ENCODE results near the gene TAPBPL.
"Not testable (repeated sequence)": the region's sequence is repeated elsewhere in the genome, so short reads cannot be mapped to it uniquely, and the experiment has no call there.

Gene TAPBPL

DNA sequence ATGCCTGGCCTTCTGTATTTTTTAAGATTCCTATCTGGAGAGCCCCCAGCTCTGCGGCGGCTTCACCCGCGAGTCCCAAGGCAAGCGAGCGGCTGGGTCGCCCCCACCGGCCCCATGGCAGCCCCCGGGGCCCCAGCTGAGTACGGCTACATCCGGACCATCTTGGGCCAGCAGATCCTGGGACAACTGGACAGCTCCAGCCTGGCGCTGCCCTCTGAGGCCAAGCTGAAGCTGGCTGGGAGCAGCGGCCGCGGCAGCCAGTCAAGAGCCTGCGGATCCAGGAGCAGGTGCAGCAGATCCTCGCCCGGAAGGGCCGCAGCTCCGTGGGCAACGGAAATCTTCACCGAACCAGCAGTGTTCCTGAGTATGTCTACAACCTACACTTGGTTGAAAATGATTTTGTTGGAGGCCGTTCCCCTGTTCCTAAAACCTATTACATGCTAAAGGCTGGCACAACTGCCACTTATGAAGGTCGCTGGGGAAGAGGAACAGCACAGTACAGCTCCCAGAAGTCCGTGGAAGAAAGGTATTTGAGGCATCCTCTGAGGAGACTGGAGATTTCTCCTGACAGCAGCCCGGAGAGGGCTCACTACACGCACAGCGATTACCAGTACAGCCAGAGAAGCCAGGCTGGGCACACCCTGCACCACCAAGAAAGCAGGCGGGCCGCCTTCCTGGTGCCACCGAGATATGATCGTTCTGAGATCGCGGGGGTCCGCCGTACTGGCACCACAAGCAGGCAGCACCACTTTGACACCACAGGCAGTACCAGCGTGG is 25.9 kb downstream of the TAPBPL start:
- not testable (repeated sequence) for H3K4me1 Mint-ChIP-seq (ENCODE audit: low read depth); H3K27ac Mint-ChIP-seq; H3K9me3 Mint-ChIP-seq; H3K27me3 Mint-ChIP-seq; DNase-seq; H3K36me3 Mint-ChIP-seq (ENCODE audit: low read depth); H3K4me3 Mint-ChIP-seq

DNA sequence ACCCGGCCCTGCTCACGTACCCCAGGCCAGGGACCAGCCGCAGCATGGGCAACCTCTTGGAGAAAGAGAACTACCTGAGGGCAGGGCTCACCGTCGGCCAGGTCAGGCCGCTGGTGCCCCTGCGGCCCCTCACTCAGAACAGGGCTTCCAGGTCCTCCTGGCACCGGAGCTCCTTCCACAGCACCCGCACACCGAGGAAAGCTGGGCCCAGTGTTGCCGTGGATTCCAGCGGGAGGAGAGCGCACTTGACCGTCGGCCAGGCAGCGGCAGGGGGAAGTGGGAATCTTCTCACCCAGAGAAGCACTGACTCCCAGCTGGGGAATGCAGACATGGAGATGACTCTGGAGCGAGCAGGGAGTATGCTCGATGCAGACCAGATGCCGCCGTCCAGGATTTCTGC is 26.6 kb downstream of the TAPBPL start:
- no peak for DNase-seq
- no peaks in the 10 kb centered on the region for H3K27me3 Mint-ChIP-seq
- no peak overlapping the region for H3K27ac Mint-ChIP-seq
- H3K4me1 Mint-ChIP-seq (ENCODE audit: low read depth), result no peaks in the 10 kb centered on the region
- no peak overlapping the region for H3K4me3 Mint-ChIP-seq
- no peaks in the 10 kb centered on the region for H3K36me3 Mint-ChIP-seq (ENCODE audit: low read depth)
- no peaks in the 10 kb centered on the region for H3K9me3 Mint-ChIP-seq

DNA sequence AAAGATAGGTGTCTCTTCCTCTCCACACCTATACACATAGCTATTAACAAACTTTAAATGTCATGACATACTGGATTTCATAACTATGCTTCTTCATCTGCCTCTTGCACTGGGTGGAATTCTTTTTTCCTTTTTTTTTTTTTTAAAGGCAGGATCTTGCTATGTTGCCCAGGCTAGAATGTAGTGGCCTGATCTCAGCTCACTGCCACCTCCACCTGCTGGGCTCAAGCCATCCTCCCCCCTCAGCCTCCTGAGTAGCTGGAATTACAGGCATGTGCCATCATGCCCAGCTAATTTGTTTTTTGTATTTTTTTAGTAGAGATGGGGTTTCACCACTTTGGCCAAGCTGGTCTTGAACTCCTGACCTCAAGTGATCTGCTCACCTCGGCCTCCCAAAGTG is 36.4 kb downstream of the TAPBPL start:
- Mint-ChIP-seq H3K4me3 (no peak overlapping the region), H3K27me3 (no peaks in the 10 kb centered on the region), H3K36me3 (ENCODE audit: low read depth) (peaks cover 30% of the 10 kb centered on the region), H3K9me3 (no peaks in the 10 kb centered on the region), H3K27ac (no peak overlapping the region), H3K4me1 (ENCODE audit: low read depth) (peaks cover 11% of the 10 kb centered on the region)
- no peak for DNase-seq

DNA sequence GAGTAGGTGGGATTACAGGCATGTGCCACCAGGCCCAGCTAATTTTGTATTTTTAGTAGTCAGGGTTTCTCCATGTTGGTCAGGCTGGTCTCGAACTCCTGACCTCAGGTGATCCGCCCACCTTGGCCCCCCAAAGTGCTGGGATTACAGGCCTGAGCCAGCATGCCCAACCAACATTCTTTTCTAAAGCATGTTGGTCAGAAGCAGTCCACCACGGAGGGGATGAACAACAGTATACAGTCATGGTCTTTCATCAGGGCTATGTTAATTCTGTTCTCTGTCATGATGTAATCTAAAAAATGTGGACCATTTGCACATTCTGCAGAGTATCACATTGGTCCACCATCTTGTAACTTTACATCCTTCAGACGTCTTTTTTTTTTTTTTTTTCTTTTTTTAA is 37.6 kb downstream of the TAPBPL start:
- Mint-ChIP-seq H3K27me3 (no peaks in the 10 kb centered on the region), H3K9me3 (no peaks in the 10 kb centered on the region), H3K36me3 (ENCODE audit: low read depth) (peaks cover 39% of the 10 kb centered on the region), H3K4me3 (no peak overlapping the region), H3K27ac (no peak overlapping the region), H3K4me1 (ENCODE audit: low read depth) (peaks cover 13% of the 10 kb centered on the region)
- DNase-seq, result no peak

DNA sequence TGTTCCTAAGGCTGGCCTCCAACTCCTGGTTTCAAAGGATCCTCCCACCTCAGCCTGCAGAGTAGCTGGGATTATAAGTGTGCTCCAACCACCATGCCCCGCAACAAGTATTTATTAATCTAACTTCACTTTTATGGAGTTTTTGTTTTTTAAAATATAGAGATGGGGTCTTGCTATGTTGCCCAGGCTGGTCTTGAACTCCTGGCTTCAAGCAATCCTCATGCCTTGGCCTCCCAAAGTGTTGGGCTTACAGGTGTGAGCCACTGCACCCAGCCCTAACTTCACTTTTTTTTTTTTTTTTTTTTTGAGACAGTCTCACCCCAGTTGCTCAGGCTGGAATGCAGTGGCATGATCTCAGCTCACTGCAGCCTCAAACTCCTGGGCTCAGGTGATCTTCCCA is 38.8 kb downstream of the TAPBPL start:
- Mint-ChIP-seq H3K4me1 (ENCODE audit: low read depth) (peaks cover 25% of the 10 kb centered on the region), H3K36me3 (ENCODE audit: low read depth) (peaks cover 52% of the 10 kb centered on the region)
- not testable (repeated sequence) for DNase-seq, H3K27me3 Mint-ChIP-seq, H3K9me3 Mint-ChIP-seq, H3K4me3 Mint-ChIP-seq, H3K27ac Mint-ChIP-seq

DNA sequence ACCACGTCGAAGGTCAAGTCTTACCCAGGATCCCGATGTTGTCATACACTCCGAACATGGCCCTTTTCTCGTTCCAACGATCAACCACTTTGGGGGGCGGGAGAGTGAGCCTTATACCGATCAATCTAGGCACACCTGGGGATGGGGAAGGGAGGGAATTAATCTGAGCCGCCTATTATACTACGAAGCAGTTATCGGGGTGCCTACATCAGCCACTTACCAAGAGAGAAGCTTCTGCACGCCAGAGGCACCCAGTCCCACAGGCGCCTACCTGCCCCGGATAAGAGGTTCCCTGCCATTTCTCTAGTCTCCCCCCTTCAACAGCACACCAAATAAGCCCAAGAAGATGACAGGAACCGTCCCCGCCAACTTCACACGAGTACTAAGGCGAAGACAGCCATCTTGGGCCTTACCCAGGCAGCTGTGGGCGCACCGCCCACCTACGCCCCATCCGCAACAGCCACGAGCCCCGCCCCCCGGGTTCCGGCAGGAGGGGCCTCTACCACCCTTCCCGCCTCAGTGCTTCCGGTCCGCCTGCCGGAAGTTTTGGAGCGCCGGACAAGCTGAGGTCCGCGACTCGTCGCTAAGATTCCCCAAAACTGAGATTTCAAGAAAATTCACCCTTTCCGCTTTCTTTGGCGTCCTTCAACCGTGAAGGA is 41.1 kb downstream of the TAPBPL start, which contains the start of gene MRPL51:
TSS of gene MRPL51 (minus strand) at position 425 of the 659 bp plus-strand sequence. CDS start at position 299, 126 bp downstream.
- Mint-ChIP-seq H3K36me3 (ENCODE audit: low read depth) (peaks cover 73% of the 10 kb centered on the region), H3K4me3 (peak within 1 kb of the TSS; percentile 98), H3K9me3 (no peaks in the 10 kb centered on the region), H3K27ac (peak within 1 kb of the TSS; percentile 100), H3K4me1 (ENCODE audit: low read depth) (peaks cover 39% of the 10 kb centered on the region), H3K27me3 (no peaks in the 10 kb centered on the region)
- peak; percentile 96 for DNase-seq

DNA sequence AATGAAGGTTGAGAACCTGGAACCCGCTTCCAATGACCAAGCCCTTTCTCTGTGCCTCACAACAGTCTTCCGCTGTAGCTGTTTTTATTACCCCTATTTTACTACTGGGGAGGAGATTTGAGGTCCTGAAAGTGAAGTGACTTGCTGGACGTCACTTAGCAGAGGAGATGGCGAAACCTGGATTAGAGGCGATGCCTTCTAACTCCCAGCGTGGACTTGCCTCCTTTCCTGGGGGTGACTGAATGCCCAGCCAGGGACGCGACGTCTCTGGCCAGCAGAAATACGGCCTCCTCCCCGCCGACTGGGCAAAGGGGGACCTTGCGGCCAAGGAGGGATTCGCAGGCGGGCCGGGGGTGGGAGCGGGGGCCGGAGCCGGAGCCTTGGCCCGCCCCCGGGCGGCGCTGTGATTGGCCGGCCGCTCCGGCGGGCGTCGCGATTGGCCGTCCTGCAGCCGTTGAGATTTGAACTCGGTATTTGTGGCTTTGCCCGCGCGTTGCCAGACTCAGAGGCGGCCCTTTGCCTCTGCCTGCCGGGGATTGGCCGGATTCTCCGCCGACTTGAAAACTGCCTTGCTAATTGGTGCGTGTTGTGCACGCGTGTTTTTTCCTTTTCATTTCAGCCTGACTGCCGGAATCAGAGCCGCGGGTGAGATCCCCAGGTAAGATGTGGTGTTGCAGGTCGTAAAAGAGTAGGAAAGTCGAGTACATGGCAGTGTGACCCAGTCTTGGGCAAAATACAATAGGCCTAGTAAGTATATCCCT is 41.8 kb downstream of the TAPBPL start, which contains the start of gene NCAPD2:
TSS of gene NCAPD2 (plus strand) at position 606 of the 761 bp plus-strand sequence. CDS start 997 bp downstream, outside the sequence.
- peak; percentile 93 for DNase-seq
- no peaks in the 10 kb centered on the region for H3K9me3 Mint-ChIP-seq
- no peaks in the 10 kb centered on the region for H3K27me3 Mint-ChIP-seq
- peak within 1 kb of the TSS; percentile 100 for H3K27ac Mint-ChIP-seq
- H3K4me1 Mint-ChIP-seq (ENCODE audit: low read depth), result peaks cover 42% of the 10 kb centered on the region
- H3K4me3 Mint-ChIP-seq, result peak within 1 kb of the TSS; percentile 98
- peaks cover 80% of the 10 kb centered on the region for H3K36me3 Mint-ChIP-seq (ENCODE audit: low read depth)

DNA sequence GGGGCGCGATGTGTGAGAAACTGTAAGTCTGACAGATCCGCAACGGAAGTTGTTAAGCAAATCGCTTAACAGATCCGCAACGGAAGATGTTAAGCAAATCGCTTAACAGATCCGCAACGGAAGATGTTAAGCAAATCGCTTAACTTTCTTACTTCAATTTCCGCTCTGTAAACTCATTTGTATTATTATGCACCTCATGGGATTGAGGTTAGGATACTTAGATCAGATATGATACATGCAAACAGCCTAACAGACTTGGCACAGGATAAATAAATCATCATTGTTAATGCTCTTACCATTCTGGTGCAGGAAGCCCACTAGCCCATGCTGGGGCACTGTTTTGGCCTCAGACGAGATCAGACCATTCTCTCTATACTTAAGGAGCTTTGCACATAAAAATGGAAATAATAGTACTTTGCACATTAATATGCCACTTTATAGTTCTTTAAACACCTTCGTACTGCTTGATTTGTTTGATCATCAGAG is 42.5 kb downstream of the TAPBPL start:
- Mint-ChIP-seq H3K9me3 (no peaks in the 10 kb centered on the region), H3K27ac (peak overlapping the region; percentile 100), H3K4me1 (ENCODE audit: low read depth) (peaks cover 42% of the 10 kb centered on the region), H3K4me3 (peak overlapping the region; percentile 98), H3K36me3 (ENCODE audit: low read depth) (peaks cover 86% of the 10 kb centered on the region), H3K27me3 (no peaks in the 10 kb centered on the region)
- DNase-seq, result no peak

DNA sequence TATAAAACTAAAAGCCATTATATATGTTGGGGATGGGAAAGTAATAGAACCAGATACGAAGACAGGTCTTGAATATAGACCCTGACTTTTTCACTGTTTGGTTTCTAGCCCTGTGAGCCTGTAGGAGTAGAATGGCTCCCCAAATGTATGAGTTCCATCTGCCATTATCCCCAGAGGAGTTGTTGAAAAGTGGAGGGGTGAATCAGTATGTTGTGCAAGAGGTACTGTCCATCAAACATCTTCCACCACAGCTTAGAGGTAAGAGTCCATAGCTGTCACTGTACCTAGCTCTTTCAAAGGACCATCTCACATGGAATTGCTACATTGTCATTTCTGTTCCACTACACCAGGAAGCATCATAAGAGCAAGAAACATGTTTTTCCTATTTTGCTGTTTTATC is 43.1 kb downstream of the TAPBPL start:
- Mint-ChIP-seq H3K4me3 (peak overlapping the region; percentile 98), H3K36me3 (ENCODE audit: low read depth) (peaks cover 93% of the 10 kb centered on the region), H3K27me3 (no peaks in the 10 kb centered on the region), H3K4me1 (ENCODE audit: low read depth) (peaks cover 42% of the 10 kb centered on the region), H3K9me3 (no peaks in the 10 kb centered on the region), H3K27ac (peak overlapping the region; percentile 100)
- no peak for DNase-seq

DNA sequence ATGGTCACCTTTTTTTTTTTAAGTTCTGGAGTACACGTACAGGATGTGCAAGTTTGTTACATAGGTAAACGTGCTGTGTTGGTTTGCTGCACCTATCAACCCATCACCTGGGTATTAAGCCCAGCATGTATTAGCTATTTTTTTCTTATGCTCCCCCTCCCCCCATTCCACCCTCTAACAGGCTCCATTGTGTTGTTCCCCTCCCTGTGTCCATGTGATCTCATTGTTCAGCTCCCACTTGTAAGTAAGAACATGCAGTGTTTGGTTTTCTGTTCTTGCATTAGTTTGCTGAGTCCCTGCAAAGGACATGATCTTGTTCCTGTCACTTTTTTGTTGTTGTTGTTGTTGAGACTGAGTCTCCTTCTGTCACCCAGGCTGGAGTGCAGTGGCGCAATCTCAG is 45.4 kb downstream of the TAPBPL start:
- H3K27ac Mint-ChIP-seq, result peak overlapping the region; percentile 48
- H3K27me3 Mint-ChIP-seq, DNase-seq, H3K9me3 Mint-ChIP-seq, H3K4me3 Mint-ChIP-seq: not testable (repeated sequence)
- peaks cover 72% of the 10 kb centered on the region for H3K36me3 Mint-ChIP-seq (ENCODE audit: low read depth)
- peaks cover 34% of the 10 kb centered on the region for H3K4me1 Mint-ChIP-seq (ENCODE audit: low read depth)

DNA sequence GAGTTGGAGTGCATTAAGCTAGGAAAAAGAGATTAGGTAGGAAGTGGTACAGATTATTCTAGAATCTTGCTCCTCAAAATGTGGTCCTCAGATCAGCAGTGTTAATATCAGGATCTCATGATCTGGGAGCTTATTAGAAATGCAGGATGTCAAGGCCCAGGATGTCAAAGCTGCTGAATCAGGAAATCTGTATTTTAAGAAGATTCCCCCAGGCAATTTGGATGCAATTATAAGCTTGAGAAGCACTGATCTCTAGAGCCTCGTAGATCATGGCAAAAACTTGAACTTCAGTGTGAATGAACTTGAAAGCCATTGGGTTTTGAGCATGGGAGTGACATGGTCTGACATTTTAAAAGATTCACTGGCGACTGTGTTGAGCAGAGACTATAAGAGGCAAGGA is 48.6 kb downstream of the TAPBPL start:
- Mint-ChIP-seq H3K4me3 (no peak overlapping the region), H3K9me3 (no peaks in the 10 kb centered on the region), H3K36me3 (ENCODE audit: low read depth) (peaks cover 58% of the 10 kb centered on the region), H3K27ac (no peak overlapping the region), H3K4me1 (ENCODE audit: low read depth) (peaks cover 19% of the 10 kb centered on the region), H3K27me3 (no peaks in the 10 kb centered on the region)
- no peak for DNase-seq

DNA sequence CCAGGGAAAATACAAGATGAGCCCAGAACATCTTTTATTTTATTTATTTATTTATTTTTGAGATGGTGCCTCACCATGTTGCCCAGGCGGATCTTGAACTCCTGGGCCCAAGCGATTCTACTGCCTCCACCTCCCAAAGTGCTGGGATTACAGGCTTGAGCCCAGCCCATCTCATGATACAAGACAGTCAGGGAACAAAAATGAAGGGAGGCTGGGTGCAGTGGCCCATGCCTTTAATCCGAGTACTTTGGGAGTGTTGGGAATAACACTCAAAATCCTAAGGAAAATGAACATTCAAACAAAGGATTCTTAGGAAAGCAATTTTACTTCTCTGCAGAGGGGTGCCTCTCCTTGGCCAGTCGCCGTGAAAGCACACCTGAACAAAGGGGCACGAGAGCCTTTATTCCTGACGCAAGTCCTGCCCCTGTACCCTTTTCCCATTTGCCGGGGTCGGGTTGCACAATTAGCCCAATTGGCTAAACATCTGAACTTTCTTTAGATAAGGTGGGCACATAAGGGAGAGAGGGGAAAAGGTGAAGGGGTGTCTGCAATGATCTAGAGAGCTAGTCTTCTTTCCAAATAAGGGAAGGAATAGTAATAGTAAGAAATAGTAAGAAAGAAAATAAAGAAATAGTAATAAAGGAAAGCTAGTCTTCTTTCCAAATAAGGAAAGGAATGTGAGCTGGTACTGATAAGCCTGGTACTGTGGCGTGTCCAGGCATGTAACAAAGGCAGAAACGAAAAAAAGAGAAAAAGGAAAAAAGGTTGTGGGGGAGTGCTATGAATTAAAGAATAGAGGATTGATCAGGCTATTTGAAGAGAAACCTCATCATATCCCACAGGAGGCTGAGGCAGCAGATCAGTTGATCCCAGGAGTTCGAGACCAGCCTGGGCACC is 55.5 kb downstream of the TAPBPL start:
- DNase-seq, result no peak
- H3K27me3 Mint-ChIP-seq, result no peaks in the 10 kb centered on the region
- no peaks in the 10 kb centered on the region for H3K4me1 Mint-ChIP-seq (ENCODE audit: low read depth)
- no peak overlapping the region for H3K27ac Mint-ChIP-seq
- H3K9me3 Mint-ChIP-seq, result no peaks in the 10 kb centered on the region
- no peak overlapping the region for H3K4me3 Mint-ChIP-seq
- H3K36me3 Mint-ChIP-seq (ENCODE audit: low read depth), result peaks cover 70% of the 10 kb centered on the region

DNA sequence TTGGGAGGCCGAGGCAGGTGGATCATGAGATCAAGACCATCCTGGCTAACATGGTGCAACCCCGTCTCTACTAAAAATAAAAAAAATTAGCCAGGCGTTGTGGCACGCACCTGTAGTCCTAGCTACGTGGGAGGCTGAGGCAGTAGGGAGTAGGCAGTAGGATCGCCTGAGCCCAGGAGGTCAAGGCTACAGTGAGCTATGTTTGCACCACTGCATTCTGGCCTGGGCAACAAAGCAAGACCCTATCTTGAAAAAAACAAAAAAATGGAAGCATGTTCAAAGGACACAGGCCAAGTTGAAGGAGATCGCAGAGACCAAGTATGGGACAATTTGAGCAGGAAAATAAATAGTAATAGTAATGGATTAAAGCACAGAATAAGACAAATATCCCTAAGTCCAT is 56.2 kb downstream of the TAPBPL start:
- Mint-ChIP-seq H3K9me3 (no peaks in the 10 kb centered on the region), H3K4me3 (no peak overlapping the region)

More for the DNA sequence above, 56.2 kb downstream of the TAPBPL start:
- Mint-ChIP-seq H3K27me3 (no peaks in the 10 kb centered on the region), H3K27ac (no peak overlapping the region), H3K4me1 (ENCODE audit: low read depth) (no peaks in the 10 kb centered on the region), H3K36me3 (ENCODE audit: low read depth) (peaks cover 76% of the 10 kb centered on the region)
- no peak for DNase-seq

Measured in activated T-cell treated with anti-CD3 and anti-CD28 coated beads, Interleukin-2, amount 50 U/mL, for 24 hours (primary cell).